D721Med (cell line): ENCODE results near the gene CAB39.
"Not testable (repeated sequence)": the region's sequence is repeated elsewhere in the genome, so short reads cannot be mapped to it uniquely, and the experiment has no call there.

Experiments
- DNase-seq: peaks from one replicate; pipeline ENCODE4 v3.0.0; 2011; ENCODE audit warnings: low spot score; ENCODE audit not compliant: insufficient read length
- FAIRE-seq: peaks from 2 replicates; lab custom pipeline; 2011; peaks lifted over from hg19 to GRCh38; lab: Jason Lieb, UNC
- CTCF ChIP-seq: IDR thresholded peaks from 2 replicates; pipeline ENCODE4 v1.5.1; 2012; ENCODE audit warnings: mild to moderate bottlenecking, control low read depth; ENCODE audit not compliant: insufficient read depth; ENCODE audit errors: missing control alignments

Gene CAB39

GRCh38 chr2:230722207-230722885 lies 9.7 kb downstream of the CAB39 start:
- no peak for DNase-seq
- no peak for FAIRE-seq
- TF ChIP-seq CTCF = no peak

GRCh38 chr2:230723363-230723762 lies 10.7 kb downstream of the CAB39 start:
- DNase-seq = no peak
- FAIRE-seq = no peak
- no peak for TF ChIP-seq CTCF

GRCh38 chr2:230724957-230725356 lies 12.3 kb downstream of the CAB39 start:
- DNase-seq, FAIRE-seq: not testable (repeated sequence)

GRCh38 chr2:230731512-230731911 lies 18.9 kb downstream of the CAB39 start:
- no peak for DNase-seq
- no peak for FAIRE-seq
- no peak for TF ChIP-seq CTCF

GRCh38 chr2:230732914-230733401 lies 20.3 kb downstream of the CAB39 start:
- no peak for FAIRE-seq

GRCh38 chr2:230734247-230735175 lies 21.9 kb downstream of the CAB39 start:
- TF ChIP-seq CTCF = no peak
- no peak for FAIRE-seq
- no peak for DNase-seq

More at GRCh38 chr2:230732914-230733401, 20.3 kb downstream of the CAB39 start:
- no peak for TF ChIP-seq CTCF
- no peak for DNase-seq

- DNase-seq = no peak
- no peak for FAIRE-seq
- no peak for TF ChIP-seq CTCF
Observed at GRCh38 chr2:230735884-230736283, 23.2 kb downstream of the CAB39 start.
